ENCODE measurements around the gene CNTN4.
A peak's percentile ranks its signal among the peaks of the same experiment; 100 is the strongest.

Gene CNTN4

GRCh38 chr3:2148561-2149340 lies 50.1 kb downstream of the CNTN4 start:
- no peak for DNase-seq

- no peak for DNase-seq
Observed at GRCh38 chr3:2153053-2153452, 54.4 kb downstream of the CNTN4 start.

GRCh38 chr3:2153547-2153946 lies 54.9 kb downstream of the CNTN4 start:
- DNase-seq = no peak

- DNase-seq = no peak
Observed at GRCh38 chr3:2154621-2155020, 56.0 kb downstream of the CNTN4 start.

GRCh38 chr3:2156244-2156847 lies 57.7 kb downstream of the CNTN4 start:
- DNase-seq = peak in 4 of 51 donors; percentile 1 to 5 (median 4)

GRCh38 chr3:2158828-2159227 lies 60.2 kb downstream of the CNTN4 start:
- DNase-seq = no peak

- DNase-seq = no peak
Observed at GRCh38 chr3:2166552-2166951, 67.9 kb downstream of the CNTN4 start.

- DNase-seq = no peak
Observed at GRCh38 chr3:2172561-2173171, 74.0 kb downstream of the CNTN4 start.

GRCh38 chr3:2180634-2181033 lies 82.0 kb downstream of the CNTN4 start:
- DNase-seq = no peak

GRCh38 chr3:2198776-2199279 lies 100.2 kb downstream of the CNTN4 start:
- DNase-seq = peak in 1 of 51 donors; percentile 1

GRCh38 chr3:2204054-2204453 lies 105.4 kb downstream of the CNTN4 start:
- no peak for DNase-seq

- no peak for DNase-seq
Observed at GRCh38 chr3:2205692-2206091, 107.0 kb downstream of the CNTN4 start.

- no peak for DNase-seq
Observed at GRCh38 chr3:2206536-2206935, 107.9 kb downstream of the CNTN4 start.

- DNase-seq = no peak
Observed at GRCh38 chr3:2211568-2211967, 112.9 kb downstream of the CNTN4 start.

- DNase-seq = no peak
Observed at GRCh38 chr3:2212206-2212605, 113.5 kb downstream of the CNTN4 start.

GRCh38 chr3:2218375-2218774 lies 119.7 kb downstream of the CNTN4 start:
- DNase-seq = no peak

- DNase-seq = no peak
Observed at GRCh38 chr3:2218816-2219215, 120.2 kb downstream of the CNTN4 start.

- DNase-seq = no peak
Observed at GRCh38 chr3:2236203-2236602, 137.5 kb downstream of the CNTN4 start.

- DNase-seq = no peak
Observed at GRCh38 chr3:2244137-2244536, 145.5 kb downstream of the CNTN4 start.

GRCh38 chr3:2246873-2247648 lies 148.4 kb downstream of the CNTN4 start:
- DNase-seq = no peak

GRCh38 chr3:2247831-2248230 lies 149.2 kb downstream of the CNTN4 start:
- DNase-seq = no peak

- DNase-seq = no peak
Observed at GRCh38 chr3:2250783-2251182, 152.1 kb downstream of the CNTN4 start.
